Astrocyte (in vitro differentiated cells and primary cell): ENCODE measurements around the gene CCDC142. TPM values are rescaled to one million over a fixed set of nuclear protein-coding genes. Genes with fewer than 3 reads are reported as not detected.

Experiments used
- DNase-seq: peaks from one replicate; pipeline ENCODE4 v3.0.0-alpha.2; 2010; ENCODE audit warnings: low read depth
- FAIRE-seq: peaks from 2 replicates; lab custom pipeline; 2011; peaks lifted over from hg19 to GRCh38; lab: Jason Lieb, UNC
- H2AFZ ChIP-seq: 2 replicates; pipeline ENCODE4 v1.6.0; 2012; ENCODE audit warnings: low read depth, low read length, inconsistent platforms
- H3K27ac ChIP-seq: 2 replicates; pipeline ENCODE4 v1.5.1; 2011; ENCODE audit warnings: low read depth, low read length, inconsistent platforms
- H3K27me3 ChIP-seq: 2 replicates; pipeline ENCODE4 v1.6.0; 2011; ENCODE audit warnings: low read length, inconsistent platforms; ENCODE audit not compliant: insufficient read depth
- H3K36me3 ChIP-seq: 2 replicates; pipeline ENCODE4 v1.5.1; 2011; ENCODE audit warnings: low read length, inconsistent platforms; ENCODE audit not compliant: insufficient read depth
- H3K4me1 ChIP-seq: 2 replicates; pipeline ENCODE4 v1.5.1; 2011; ENCODE audit warnings: low read length, inconsistent platforms; ENCODE audit not compliant: insufficient read depth
- H3K4me2 ChIP-seq: 2 replicates; pipeline ENCODE4 v1.6.0; 2012; ENCODE audit warnings: low read length, inconsistent platforms
- H3K4me3 ChIP-seq: 2 replicates; pipeline ENCODE4 v1.5.1; 2011; ENCODE audit warnings: low read depth, mild to moderate bottlenecking, low read length, inconsistent platforms; ENCODE audit not compliant: insufficient read depth
- H3K79me2 ChIP-seq: 2 replicates; pipeline ENCODE4 v1.6.0; 2012; ENCODE audit warnings: mild to moderate bottlenecking, low read length, inconsistent platforms; ENCODE audit not compliant: insufficient read depth
- H3K9ac ChIP-seq: 2 replicates; pipeline ENCODE4 v1.6.0; 2012; ENCODE audit warnings: mild to moderate bottlenecking, low read length, inconsistent platforms
- H3K9me3 ChIP-seq: 2 replicates; pipeline ENCODE4 v1.5.1; 2012; ENCODE audit warnings: low read depth, mild to moderate bottlenecking, low read length, inconsistent platforms; ENCODE audit not compliant: insufficient read depth
- H4K20me1 ChIP-seq: 2 replicates; pipeline ENCODE4 v1.6.0; 2012; ENCODE audit warnings: low read length, inconsistent platforms; ENCODE audit not compliant: insufficient read depth
- H3K27ac Mint-ChIP-seq: one replicate; pipeline ENCODE4 v1.8.0; 2021; ENCODE audit warnings: mild to moderate bottlenecking, mixed read lengths; ENCODE audit not compliant: unreplicated experiment
- H3K27me3 Mint-ChIP-seq: one replicate; pipeline ENCODE4 v1.8.0; 2021; ENCODE audit warnings: low read depth, mixed read lengths; ENCODE audit not compliant: unreplicated experiment
- H3K36me3 Mint-ChIP-seq: one replicate; pipeline ENCODE4 v1.8.0; 2021; ENCODE audit warnings: low read depth, mixed read lengths; ENCODE audit not compliant: unreplicated experiment
- H3K4me1 Mint-ChIP-seq: one replicate; pipeline ENCODE4 v1.8.0; 2021; ENCODE audit warnings: low read depth, mixed read lengths; ENCODE audit not compliant: unreplicated experiment
- H3K4me3 Mint-ChIP-seq: one replicate; pipeline ENCODE4 v1.8.0; 2021; ENCODE audit warnings: mild to moderate bottlenecking, moderate library complexity, mixed read lengths; ENCODE audit not compliant: unreplicated experiment
- H3K9me3 Mint-ChIP-seq: one replicate; pipeline ENCODE4 v1.8.0; 2021; ENCODE audit warnings: mild to moderate bottlenecking, mixed read lengths; ENCODE audit not compliant: unreplicated experiment
- EZH2 ChIP-seq: IDR thresholded peaks from 2 replicates; pipeline ENCODE4 v1.6.1; 2012; ENCODE audit warnings: mild to moderate bottlenecking, low read length, inconsistent platforms; ENCODE audit not compliant: insufficient read depth
- total RNA-seq: library from RNA; stranded (reverse); gene quantifications from 2 replicates; pipeline ENCODE4 v1.2.1, GENCODE V29; 2021
- TF ChIP-seq, protein P1 (sequence below): IDR thresholded peaks from 2 replicates; pipeline ENCODE4 v1.5.1; 2011; ENCODE audit warnings: low read depth, mild to moderate bottlenecking, inconsistent platforms, low read length, moderate library complexity; ENCODE audit not compliant: insufficient read depth

CCDC142 gene
- total RNA-seq, 1 donor from 2014 or later, result 11.2 TPM

DNA sequence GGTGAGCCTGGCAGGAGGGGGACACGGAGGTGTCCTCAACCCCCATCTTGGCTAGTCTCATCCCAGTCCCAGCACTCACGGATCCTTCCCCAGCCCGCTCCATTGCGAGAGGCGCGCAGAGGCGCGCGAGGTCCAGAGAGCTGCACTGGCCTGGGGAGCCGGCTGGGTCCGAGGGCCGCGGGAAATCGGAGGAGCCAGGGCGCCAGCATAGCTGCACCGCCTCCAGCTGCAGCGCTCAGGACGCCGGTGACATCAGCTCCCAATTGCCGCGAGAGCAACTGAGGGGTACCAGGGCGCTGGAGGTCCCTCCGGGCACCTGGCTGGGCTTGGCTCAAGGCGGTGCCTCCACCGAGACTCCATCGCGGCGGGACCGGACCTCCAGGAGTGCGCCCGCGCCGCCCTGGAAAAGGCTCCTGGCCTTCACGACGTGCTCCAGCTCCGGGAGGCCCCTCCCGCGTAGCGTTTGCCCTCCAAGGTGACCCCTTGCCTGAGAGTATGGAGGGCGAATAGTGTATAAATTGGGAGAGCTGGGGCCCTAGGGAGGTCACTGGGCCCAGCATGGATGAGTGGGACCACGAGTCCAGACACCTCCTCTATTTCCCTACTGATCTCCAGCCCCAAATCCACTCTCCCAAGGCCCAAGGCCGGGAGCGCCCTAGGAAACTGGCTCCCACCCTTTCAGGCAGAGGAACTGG lies 46.5 kb downstream of the CCDC142 start:
- Histone ChIP-seq H3K4me2 (peak overlapping the region; percentile 52), H2AFZ (peak overlapping the region; percentile 15), H3K4me3 (no peak overlapping the region), H3K36me3 (no peaks in the 10 kb centered on the region), H4K20me1 (peaks cover 41% of the 10 kb centered on the region), H3K79me2 (peaks cover 30% of the 10 kb centered on the region), H3K27me3 (peaks cover 2% of the 10 kb centered on the region), H3K9ac (peak overlapping the region; percentile 22), H3K9me3 (no peaks in the 10 kb centered on the region), H3K27ac (no peak overlapping the region), H3K4me1 (peaks cover 38% of the 10 kb centered on the region)
- Mint-ChIP-seq H3K4me3 (no peak overlapping the region), H3K36me3 (peaks cover 6% of the 10 kb centered on the region), H3K9me3 (no peaks in the 10 kb centered on the region), H3K27me3 (no peaks in the 10 kb centered on the region), H3K4me1 (peaks cover 24% of the 10 kb centered on the region), H3K27ac (no peak overlapping the region)
- DNase-seq (no peak), FAIRE-seq (no peak)
- no peak for TF ChIP-seq EZH2
- TF ChIP-seq, protein P1, sequence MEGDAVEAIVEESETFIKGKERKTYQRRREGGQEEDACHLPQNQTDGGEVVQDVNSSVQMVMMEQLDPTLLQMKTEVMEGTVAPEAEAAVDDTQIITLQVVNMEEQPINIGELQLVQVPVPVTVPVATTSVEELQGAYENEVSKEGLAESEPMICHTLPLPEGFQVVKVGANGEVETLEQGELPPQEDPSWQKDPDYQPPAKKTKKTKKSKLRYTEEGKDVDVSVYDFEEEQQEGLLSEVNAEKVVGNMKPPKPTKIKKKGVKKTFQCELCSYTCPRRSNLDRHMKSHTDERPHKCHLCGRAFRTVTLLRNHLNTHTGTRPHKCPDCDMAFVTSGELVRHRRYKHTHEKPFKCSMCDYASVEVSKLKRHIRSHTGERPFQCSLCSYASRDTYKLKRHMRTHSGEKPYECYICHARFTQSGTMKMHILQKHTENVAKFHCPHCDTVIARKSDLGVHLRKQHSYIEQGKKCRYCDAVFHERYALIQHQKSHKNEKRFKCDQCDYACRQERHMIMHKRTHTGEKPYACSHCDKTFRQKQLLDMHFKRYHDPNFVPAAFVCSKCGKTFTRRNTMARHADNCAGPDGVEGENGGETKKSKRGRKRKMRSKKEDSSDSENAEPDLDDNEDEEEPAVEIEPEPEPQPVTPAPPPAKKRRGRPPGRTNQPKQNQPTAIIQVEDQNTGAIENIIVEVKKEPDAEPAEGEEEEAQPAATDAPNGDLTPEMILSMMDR, result no peak

DNA sequence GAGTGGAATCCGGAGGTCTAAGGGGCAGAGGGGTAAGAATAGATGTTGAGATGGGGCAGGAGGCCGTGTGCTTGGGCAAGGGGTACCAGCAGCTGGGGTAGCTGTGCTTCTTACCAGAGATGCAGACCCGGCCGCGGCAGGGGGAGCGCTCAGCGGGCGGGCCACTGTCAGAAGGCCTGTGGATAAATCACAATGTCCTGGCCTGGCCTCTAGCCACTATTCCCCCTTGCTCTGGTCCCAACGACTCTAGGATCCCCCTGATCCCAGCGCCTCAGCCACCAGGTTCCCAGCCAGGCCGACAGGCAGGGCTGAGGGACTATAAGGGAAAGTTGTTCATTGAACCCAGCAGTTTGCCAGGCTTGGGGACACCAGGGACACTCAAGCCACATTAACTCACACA lies 52.3 kb downstream of the CCDC142 start:
- peaks cover 15% of the 10 kb centered on the region for H4K20me1 ChIP-seq
- Mint-ChIP-seq H3K4me1 (peaks cover 10% of the 10 kb centered on the region), H3K27ac (no peak overlapping the region), H3K4me3 (no peak overlapping the region), H3K9me3 (no peaks in the 10 kb centered on the region), H3K27me3 (no peaks in the 10 kb centered on the region), H3K36me3 (peaks cover 16% of the 10 kb centered on the region)
- H3K4me2 ChIP-seq, result no peak overlapping the region
- no peak overlapping the region for H3K27ac ChIP-seq
- FAIRE-seq, result no peak
- TF ChIP-seq EZH2, result no peak
- TF ChIP-seq, protein P1, result no peak
- H3K79me2 ChIP-seq, result no peaks in the 10 kb centered on the region
- peaks cover 6% of the 10 kb centered on the region for H3K4me1 ChIP-seq
- H2AFZ ChIP-seq, result no peak overlapping the region
- no peak overlapping the region for H3K4me3 ChIP-seq
- no peaks in the 10 kb centered on the region for H3K9me3 ChIP-seq
- DNase-seq, result no peak
- H3K36me3 ChIP-seq, result peaks cover 18% of the 10 kb centered on the region
- H3K9ac ChIP-seq, result no peak overlapping the region
- H3K27me3 ChIP-seq, result no peaks in the 10 kb centered on the region
